ENCODE results near the gene C19orf38.

Gene C19orf38, protein sequence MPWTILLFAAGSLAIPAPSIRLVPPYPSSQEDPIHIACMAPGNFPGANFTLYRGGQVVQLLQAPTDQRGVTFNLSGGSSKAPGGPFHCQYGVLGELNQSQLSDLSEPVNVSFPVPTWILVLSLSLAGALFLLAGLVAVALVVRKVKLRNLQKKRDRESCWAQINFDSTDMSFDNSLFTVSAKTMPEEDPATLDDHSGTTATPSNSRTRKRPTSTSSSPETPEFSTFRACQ

DNA sequence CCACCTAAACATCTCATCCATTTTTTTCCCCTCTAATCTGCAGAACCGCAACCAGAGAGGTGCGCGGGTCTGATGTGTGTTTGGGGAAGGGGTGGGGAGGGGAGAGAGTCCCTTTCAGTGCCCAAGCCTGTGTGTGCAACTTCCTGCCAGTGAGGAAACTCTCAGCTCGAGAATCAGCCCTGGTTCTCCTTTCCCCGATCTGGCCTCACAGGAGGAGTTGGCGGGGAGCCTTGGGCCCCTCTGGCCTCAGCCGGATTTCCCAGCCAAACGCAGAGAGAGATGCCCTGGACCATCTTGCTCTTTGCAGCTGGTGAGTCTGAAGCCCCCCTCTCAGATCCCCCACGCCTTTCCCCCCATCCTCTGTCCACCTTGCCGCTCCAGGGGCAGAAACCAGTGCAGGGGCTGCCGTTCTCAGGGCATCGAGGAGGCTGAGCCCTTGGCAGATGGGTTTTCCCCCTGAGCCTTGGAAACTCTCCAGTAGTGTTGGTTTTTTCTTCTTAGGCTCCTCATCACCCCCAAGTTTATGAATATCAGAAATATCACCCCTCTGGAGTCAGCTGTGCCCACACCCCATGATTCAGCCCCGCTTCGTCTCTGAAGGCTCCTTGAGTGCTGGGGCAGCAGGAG lies at the start of gene C19orf38:
Gene C19orf38 (plus strand): TSS at position 186 of the 627 bp plus-strand sequence. CDS start 94 bp downstream, at position 280.
- DNase-seq (ENCODE audit: low read depth in 3 of 3) = no peak

DNA sequence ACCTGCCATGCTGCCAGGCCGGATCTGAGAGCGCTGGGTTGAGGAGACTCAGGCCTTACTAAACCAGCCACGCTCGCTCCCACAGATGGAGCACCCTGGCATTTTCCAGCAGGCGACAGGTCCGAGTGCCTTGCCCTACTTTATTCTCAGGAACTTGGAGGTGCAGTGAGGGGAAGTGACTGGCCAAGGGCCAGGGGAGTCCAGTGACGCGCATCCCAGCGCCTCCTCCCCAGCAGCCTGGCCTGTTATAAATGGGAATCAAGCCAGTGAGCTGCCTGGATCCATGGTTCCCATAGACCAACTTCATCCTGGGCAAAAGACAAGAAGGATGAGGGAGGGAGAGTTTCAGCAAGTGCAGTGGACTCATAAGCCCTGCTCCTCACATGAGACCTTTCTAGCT lies 47.7 kb upstream of the C19orf38 start:
- no peak for DNase-seq (ENCODE audit: low read depth in 3 of 3)

DNA sequence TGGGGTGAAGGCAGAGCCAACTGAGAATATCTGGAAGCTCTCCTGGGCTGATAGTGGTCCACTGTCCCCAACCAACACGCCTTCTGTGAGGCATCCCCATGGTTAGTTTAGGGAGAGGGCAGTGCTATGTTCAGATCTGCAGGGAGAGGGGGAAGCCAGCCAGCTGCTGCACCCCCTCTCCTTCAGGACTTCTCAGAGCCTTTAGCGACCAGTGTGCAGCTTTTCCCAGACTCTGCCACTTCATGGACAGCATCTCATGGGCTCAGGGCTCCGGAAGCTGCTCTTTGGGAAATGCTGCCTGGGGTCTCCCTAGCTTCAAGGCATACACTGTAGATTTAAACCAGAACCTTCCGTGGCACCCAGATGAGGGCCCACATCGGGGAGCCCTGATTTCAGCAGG lies 45.7 kb upstream of the C19orf38 start:
- DNase-seq (ENCODE audit: low read depth in 3 of 3) = no peak

DNA sequence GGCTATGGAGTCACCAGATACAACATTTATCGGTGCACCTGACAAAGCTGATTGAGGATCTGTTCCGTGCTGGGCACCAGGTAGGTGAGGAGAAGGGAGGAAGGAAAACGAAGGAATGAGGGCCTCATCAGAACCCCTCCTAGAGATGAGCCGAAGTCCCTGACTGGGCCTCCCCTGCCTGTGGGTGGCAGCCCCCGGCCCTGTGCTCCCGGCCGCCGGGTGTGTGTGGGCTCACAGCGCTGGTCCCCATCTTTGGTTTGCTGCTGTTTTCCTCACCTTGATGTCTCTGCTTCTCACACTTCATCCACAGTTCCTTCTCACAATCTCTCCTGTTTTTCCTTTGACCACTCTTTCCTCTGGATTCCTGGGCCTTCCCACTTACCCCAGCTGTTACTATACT lies 45.0 kb upstream of the C19orf38 start:
- DNase-seq (ENCODE audit: low read depth in 3 of 3) = no peak

DNA sequence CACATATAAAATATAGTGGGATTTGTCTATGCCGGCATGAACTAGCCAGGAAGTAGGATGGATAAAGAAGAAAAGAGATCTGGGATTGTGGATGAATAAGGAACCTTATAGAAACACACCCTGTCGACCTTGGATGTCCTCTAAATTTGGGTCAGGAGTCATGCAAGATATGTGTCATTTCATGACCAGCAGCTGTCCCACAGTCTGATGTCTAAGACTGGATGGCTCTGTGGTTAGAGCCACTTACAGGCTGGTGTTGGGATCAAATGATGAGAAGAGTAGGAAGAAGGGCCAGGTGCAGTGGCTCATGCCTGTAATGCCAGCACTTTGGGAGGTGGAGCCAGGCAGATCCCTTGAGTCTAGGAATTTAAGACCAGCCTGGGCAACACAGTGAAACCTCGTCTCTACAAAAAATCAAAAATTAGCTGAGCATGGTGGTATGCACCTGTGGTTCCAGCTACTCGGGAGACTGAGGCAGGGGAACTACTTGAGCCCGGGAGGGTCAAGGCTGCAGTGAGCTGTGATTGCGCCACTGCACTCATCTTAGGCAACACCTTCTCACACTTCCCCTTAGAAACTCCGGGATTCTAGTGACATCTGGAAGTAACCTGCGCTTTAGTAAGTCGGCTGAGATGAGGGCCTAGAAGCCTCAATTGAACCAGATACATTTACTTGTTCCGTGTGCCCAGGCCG lies 43.0 kb upstream of the C19orf38 start:
- no peak for DNase-seq (ENCODE audit: low read depth in 3 of 3)

DNA sequence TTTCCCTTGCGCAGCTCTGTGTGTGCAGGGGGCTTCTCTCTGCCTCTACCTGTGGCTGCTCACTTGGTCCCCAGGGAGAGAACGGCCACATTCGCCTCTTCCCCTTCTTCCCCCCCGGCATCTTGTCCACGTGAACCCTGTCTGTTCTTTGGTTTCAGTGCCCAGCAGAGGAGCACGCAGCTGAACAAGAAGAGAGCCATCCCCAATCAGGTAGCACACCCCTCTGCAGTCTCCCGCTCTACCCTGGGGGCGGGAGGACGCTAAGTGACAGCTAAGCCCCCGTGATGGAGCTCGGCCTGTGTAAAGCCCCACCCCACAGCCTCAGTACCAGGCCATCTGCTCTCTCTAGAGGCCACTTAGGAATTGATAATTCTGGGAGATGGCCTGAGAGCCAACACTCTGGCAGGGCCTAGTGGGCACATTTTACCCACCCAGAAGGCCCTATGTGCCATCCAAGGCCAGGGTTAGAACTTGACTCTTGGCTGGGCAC lies 42.4 kb upstream of the C19orf38 start:
- no peak for DNase-seq (ENCODE audit: low read depth in 3 of 3)

DNA sequence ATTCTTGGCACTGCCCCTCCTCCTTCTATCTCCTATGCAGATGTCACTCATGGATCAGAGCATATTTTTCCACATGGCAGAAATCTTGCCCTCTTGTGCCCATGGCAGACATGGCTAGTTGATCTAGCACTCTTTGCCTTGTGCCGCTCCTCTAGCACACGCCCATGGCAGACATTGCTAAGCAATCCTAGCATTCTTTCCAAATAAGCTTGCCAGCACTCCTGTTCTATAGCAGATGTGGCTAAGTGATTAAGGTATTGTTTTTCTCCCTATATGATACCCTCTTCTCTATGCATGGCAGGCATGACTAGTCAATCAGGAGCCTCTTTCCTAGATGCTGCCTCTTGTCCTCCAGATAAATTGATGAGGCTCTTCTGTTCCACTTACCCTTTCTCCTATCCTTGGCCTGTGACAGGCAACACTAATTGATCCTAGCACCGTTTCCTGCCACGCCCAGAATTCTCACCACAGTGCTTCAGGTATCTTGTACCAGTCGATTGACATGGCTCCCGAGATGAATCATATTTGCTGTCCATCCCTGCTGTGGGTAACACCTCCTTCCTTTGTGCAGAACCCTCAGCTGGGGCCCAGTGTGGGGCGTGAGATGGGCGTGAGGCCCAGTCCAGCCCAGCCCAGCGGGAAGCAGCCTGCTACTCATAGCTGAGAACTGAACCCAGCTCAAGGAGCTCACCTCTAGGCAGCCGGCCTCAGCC lies 39.1 kb upstream of the C19orf38 start:
- peak in 1 of 3 experiments; percentile 30 for DNase-seq (ENCODE audit: low read depth in 3 of 3)

DNA sequence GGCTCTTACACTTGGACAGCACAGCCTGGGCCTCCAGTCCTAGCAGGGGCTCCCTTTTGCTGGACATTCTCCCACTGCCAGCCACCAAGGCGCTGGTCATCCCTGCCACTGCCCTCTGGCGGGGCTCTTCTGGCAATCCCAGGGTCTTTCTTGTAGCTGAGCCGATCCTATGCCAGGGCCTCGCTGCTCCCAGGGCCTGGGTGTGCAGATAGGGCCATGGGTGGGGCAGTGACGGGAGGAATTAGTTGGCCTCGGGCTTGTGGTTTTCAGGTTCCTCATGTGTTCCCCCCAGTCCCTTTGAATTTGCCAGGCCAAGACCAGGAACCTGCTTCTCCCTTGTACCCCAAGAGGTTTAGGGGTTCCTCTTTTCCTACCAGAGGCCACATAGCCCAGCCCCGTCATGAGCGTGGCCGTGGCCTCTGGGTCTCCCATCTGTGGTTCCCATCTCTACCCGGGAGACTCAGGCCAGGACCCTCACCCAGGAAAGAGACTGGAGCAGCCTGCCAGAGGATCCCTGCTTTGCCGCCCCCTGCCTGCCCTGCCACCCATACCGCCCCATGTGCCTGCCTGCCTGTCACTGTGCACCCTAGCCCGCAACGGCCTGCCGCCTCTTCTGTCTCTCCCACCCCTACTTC lies 38.4 kb upstream of the C19orf38 start:
- no peak for DNase-seq (ENCODE audit: low read depth in 3 of 3)

DNA sequence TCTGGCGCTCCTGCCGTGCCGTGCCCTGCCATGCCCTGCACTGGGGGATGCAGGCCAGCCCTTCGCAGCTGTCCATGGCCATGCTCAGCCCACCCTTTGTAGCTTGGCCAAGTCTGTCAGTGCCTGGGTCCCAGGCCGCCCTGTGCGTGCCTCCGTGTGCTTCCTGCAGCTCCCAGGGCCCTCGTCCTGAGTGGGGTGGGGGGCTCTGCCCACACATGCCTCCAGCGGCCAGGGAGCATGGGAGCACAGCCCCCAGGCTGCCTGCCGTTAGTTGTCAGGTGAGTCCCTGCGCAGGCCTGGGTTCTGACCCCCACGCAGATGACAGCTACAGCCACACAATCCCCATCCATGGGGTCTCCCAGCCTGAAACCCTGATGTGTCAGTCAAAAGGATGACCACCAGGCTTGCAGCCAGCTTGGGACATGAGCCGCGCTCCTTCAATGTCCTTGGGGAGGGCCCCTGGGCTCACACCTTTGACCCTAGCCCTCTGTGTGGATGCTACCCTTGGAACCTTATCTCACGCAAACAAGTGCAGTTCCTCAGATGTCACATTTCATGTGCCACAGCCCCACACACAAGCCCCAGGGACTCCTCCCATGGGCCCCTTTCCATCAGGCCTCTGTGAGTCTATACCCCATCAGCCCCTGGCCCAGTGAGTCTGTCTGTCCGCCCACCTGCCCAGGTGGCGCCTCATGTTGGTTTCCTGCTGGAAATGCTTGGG lies 36.7 kb upstream of the C19orf38 start:
- DNase-seq (ENCODE audit: low read depth in 3 of 3) = no peak

DNA sequence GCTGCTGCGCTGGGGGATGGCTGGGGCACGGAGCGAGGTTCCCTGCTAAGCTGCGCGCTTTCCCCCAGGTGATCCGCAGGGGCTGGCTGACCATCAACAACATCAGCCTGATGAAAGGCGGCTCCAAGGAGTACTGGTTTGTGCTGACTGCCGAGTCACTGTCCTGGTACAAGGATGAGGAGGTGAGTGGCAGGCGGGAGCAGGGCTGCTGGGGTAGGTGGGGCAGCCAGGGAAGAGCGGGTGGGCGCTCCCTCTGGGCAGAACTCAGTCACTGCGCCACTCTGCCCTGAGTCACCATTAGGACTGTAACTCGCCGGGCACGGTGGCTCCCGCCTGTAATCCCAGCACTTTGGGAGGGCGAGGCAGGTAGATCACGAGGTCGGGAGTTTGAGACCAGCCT lies 36.0 kb upstream of the C19orf38 start:
- DNase-seq (ENCODE audit: low read depth in 3 of 3) = no peak

DNA sequence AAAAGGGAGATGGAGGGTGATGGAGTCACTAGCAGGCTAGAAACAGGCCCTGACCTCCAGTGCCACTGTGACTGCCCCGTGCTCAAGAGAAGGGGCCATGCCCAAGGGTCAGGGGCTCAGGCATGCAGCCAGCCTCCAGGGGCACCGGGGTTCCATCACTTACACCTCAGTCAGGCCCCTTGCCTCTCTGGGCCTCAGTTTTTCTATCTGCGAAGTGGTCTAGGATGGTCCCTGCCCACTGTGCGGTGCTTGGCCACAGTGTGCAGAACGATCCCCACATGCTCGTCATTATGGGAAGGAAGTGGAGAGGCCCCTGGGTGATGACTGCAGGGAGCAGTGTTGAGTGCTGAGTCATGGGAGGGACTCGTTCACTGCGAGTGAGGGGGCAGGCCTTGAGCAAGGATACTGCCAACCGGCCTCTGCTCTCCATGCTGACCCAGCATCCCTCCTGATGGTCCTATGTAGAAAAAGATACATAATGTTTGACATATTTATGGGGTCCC lies 35.3 kb upstream of the C19orf38 start:
- peak in 1 of 3 experiments; percentile 26 for DNase-seq (ENCODE audit: low read depth in 3 of 3)

DNA sequence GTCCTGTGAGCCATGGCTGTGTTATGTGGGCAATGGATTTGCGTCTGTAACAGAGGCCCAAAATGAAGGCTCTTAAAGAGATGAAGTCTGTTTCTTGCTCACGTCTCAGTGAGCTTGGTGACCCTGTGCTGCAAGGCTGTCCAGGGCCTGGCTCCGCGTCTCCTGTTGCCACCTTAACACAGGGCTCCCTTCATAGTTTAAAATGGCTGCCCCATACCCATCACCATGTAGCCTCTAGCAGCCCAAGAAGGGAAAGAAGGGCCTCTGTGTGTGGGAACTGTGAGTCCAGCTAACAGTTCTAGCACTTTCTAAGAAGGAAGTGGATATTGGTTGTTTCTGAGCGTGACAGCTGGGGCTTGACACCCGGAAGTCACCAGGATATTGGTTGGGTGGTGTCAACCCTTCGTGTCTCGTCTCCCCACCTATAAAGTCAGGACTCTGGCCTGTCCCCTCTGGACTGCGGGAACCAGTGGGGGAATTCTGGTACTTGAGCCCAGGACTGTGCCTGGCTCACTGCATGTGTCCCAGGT lies 33.1 kb upstream of the C19orf38 start:
- DNase-seq (ENCODE audit: low read depth in 3 of 3) = no peak

DNA sequence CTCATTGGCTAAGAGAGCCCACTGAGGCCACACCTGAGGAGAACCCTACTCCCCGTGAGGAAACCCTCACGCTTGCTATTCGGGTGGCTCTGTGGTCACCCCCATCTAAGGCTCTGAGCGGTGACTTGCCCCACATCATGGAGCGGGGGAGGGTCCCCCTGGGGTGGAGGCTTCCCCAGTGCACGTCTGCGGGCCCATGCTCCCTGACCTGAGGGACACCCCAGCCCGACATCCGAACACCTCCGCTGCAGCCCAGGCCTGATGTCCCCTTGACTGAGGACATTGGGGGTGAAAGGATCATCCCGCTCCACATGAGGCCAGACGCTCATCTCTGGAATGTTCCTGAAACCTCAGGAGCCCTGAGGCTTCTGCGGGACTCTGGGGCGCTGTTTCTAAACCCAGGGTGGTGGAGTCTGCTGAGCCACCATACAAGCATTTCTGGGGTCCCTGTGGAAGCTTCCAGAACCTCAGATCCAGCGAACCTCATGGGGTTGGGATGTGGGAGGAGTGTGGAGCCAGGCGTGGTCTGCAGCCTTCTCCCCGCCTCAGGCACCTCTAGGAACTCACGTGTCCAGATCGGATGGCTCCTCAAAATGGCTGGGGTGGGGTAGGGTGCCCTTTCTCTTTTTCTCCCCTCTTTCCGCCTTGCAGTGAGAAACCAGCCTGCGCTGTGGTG lies 32.1 kb upstream of the C19orf38 start:
- no peak for DNase-seq (ENCODE audit: low read depth in 3 of 3)

DNA sequence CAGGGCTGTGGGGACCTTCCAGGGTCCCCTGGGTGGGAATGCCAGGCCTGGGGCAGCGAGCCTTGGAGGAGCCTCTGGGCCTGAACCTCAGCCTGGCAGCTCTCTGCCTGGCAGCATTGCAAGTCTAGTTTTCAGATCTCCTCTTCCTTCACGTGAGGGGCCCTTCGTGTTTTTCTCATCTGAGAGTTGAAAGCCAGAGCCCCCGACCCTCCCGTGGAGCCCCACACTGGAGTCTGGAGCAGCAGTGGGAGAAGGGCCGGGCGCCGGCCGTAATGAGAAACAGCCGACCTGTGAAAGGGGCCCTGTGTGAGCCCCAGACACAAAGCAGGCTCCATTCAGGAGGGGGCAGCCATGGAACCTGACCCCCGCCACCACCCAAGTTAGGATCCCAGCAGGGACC lies 31.5 kb upstream of the C19orf38 start:
- no peak for DNase-seq (ENCODE audit: low read depth in 3 of 3)

DNA sequence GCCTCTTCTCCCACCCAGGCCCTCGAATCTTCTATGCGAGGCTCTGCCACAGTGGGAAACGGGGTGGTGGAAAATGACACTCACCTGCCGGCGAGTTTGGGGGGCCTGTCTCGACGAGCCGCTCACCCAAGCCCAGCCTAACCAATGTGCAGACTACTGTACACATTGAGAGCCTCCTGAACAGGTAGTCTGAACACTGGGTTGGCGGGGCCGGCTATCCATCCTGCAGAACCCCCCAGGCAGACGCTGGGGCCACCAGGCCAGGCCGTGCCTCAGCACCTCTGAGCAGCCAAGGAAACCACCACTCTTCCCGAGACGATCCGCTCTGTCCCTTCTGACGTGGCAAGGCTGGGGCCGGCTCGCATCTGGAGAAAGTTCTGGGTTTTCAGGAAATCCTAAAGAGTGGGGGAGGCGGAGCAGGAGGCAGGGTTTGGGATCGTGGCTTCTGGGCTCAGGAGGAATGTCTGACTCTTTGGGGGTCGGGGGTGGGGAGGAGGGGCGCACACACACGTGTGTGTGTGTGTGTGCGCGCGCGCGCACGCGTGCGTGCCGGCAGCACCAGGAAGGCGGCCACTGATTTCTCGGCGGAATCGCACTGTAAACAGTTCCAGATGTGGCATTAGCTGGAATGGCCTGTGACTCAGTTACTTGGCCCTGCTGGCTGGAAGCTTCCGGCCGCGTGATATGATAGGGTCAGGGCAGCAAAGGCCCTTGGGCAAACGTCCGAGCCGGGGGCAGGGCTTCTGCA lies 30.8 kb upstream of the C19orf38 start:
- no peak for DNase-seq (ENCODE audit: low read depth in 3 of 3)

DNA sequence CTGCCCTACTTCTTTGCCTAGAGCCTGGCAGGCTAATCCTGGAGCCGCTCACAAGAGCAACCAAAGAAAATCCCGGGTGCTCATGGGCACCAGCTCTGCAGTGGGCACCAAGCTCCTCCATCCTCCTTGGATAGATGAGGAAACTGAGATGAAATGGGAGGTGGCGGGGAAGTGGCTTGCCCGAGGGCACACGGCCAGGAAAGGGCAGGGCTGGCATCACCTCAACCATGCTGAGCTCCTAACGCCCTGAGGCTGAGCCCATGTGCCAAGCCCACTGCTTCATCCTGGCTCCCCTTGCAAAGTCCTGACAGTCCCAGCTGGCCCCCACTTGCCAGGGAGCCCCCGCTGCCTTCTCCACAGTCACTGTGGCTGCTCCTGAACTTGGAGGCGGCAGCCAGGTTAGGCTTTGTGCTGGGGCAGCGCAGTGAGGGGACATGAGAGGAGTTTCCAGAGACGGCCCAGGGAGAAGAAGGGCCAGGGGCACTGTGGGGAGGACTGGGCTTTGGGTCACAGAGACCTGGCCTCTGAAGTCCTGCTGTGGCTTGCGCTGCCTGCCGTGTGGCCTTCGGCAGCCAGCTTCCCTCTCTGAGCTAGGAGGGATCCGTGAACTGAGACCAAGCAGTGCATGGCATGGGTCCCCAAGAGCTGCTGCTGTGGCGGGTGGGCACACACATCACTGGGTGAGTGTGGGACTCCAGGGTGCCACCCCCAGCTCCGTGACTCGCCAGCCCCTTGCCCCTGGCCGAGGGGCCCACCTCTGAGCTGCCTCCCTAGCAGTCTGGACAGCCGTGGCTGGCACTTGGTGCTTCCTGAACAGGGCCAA lies 29.7 kb upstream of the C19orf38 start:
- DNase-seq (ENCODE audit: low read depth in 3 of 3) = no peak

DNA sequence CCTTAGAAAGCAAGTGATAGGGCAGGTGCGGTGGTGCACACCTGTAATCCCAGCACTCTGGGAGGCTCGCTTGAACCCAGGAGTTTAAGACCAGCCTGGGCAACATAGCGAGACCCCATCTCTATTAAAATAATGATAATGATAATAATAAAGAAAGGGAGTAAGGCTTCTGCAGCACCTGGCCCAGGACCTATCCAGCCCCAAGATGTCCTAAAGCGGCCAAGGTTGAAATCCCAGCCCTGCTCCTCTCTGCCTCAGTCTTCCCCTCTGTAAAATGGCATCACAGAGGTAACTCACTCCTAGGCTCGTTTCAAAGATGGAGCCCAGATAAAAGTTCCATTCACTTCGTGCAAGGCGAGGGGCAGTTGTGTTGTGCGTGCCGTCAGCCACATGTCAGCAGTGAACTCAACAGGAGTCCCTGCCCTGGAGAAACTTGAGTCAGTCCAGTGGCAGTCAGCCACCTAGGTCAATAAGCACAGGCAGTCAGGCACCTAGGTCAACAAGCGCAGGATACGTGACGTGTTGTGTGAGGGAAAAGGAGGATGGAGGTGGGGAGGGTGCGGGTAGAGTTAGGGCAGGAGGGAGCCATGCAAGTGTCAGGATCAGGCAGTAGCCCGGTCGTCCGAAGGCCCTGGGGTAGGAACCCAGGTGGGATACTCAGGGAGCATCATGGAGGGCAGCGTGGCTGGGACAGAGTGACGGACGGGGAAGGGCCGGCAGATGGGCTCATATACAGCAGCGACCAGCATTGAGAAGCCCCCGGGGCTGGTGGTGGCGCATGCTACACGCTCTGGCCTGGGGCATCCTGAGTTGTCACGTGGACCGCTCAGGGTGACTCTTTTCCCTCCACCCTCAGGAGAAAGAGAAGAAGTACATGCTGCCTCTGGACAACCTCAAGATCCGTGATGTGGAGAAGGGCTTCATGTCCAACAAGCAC lies 28.8 kb upstream of the C19orf38 start:
- no peak for DNase-seq (ENCODE audit: low read depth in 3 of 3)
